T-helper 2 cell treated with Interferon-gamma antibody and Interleukin-4, amounts not matched to agents 5 μg/mL and 100 μg/mL, for 36 hours (primary cell): ENCODE data around the gene SOD1.
"Not testable (repeated sequence)": the region's sequence is repeated elsewhere in the genome, so short reads cannot be mapped to it uniquely, and the experiment has no call there.

ENCODE experiments used
- DNase-seq: peaks from one replicate; pipeline ENCODE4 v3.0.0; 2021; ENCODE audit warnings: low spot score
- H3K27ac Mint-ChIP-seq: one replicate; pipeline ENCODE4 v1.8.0; 2021; ENCODE audit warnings: mild to moderate bottlenecking, mixed read lengths
- H3K27me3 Mint-ChIP-seq: one replicate; pipeline ENCODE4 v1.8.0; 2021; ENCODE audit warnings: low read depth, mixed read lengths
- H3K36me3 Mint-ChIP-seq: one replicate; pipeline ENCODE4 v1.8.0; 2021; ENCODE audit warnings: low read depth, mixed read lengths
- H3K4me1 Mint-ChIP-seq: one replicate; pipeline ENCODE4 v1.8.0; 2021; ENCODE audit warnings: low read depth, mixed read lengths
- H3K4me3 Mint-ChIP-seq: one replicate; pipeline ENCODE4 v1.8.0; 2022; ENCODE audit warnings: mild to moderate bottlenecking, moderate library complexity, mixed read lengths
- H3K9me3 Mint-ChIP-seq: one replicate; pipeline ENCODE4 v1.8.0; 2021; ENCODE audit warnings: mixed read lengths

SOD1 gene

DNA sequence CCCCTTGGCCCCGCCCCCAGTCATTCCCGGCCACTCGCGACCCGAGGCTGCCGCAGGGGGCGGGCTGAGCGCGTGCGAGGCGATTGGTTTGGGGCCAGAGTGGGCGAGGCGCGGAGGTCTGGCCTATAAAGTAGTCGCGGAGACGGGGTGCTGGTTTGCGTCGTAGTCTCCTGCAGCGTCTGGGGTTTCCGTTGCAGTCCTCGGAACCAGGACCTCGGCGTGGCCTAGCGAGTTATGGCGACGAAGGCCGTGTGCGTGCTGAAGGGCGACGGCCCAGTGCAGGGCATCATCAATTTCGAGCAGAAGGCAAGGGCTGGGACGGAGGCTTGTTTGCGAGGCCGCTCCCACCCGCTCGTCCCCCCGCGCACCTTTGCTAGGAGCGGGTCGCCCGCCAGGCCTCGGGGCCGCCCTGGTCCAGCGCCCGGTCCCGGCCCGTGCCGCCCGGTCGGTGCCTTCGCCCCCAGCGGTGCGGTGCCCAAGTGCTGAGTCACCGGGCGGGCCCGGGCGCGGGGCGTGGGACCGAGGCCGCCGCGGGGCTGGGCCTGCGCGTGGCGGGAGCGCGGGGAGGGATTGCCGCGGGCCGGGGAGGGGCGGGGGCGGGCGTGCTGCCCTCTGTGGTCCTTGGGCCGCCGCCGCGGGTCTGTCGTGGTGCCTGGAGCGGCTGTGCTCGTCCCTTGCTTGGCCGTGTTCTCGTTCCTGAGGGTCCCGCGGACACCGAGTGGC lies at the start of gene SOD1:
Gene SOD1 (plus strand): TSS at position 158 of the 723 bp plus-strand sequence. CDS start 77 bp downstream, at position 235.
- Mint-ChIP-seq H3K4me3 (peak within 1 kb of the TSS; percentile 99), H3K4me1 (peaks cover 53% of the 10 kb centered on the region), H3K27me3 (no peaks in the 10 kb centered on the region), H3K36me3 (peaks cover 29% of the 10 kb centered on the region), H3K9me3 (peaks cover 3% of the 10 kb centered on the region), H3K27ac (peak within 1 kb of the TSS; percentile 99)
- peak; percentile 96 for DNase-seq

DNA sequence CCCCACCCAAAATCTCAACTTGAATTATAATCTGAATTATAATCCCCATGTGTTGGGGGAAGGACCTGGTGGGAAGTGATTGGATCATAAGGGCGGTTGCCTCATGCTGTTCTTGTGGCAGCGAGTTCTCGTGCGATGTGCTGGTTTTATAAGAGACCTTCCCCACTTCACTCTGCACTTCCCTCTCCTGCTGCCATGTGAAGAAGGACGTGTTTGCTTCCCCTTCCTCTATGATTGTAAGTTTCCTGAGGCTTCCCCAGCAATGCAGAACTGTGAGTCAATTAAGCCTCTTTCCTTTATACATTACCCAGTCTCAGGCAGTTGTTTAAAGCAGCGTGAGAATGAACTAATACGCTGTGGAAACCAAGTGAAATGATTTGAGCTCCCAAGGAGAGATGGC lies 48.0 kb upstream of the SOD1 start:
- no peaks in the 10 kb centered on the region for H3K36me3 Mint-ChIP-seq
- H3K27me3 Mint-ChIP-seq: peaks cover 13% of the 10 kb centered on the region
- DNase-seq: no peak
- H3K4me1 Mint-ChIP-seq: no peaks in the 10 kb centered on the region
- H3K4me3 Mint-ChIP-seq: no peak overlapping the region
- H3K27ac Mint-ChIP-seq: no peak overlapping the region
- H3K9me3 Mint-ChIP-seq: peaks cover 15% of the 10 kb centered on the region

DNA sequence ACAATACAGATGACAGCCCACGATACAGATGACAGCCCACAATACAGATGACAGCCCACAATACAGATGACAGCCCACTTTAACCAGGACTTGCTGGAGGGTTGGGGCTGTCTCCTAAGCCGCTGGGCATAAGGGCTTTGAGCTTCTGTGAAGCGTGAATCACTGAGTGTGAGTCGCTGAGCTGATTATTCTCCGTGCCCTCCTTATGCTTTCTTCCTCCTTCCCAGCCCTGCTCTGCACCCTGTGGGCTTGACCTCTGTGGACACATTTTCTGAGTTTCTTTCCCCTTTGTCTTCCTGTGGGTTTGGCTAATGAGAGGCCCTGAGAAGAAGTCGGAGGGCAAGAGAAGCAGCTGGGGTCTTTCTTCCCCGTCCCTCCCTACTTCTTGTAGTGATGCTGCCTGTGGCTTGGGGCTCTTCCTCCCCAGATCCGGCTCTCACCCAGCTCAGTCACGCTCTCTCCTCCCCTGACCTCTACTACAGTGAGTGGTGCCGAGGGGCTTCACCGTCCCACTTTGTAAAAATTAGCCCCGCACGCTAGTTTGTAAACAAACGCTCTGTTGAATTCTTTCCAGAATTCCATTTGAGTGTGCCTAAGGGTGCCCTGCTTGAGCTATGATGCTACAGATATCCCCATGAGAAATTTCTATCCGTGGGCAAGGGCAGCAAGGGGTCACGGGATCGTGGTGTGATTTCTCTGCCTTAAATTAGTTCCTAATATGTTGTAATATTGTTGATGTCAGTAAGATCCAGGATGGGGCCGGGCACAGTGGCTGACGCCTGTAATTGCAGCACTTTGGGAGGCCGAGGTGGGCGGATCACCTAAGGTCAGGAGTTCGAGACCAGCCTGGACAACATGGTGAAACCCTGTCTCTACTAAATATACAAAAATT lies 46.4 kb upstream of the SOD1 start:
- Mint-ChIP-seq H3K9me3 (peaks cover 15% of the 10 kb centered on the region), H3K4me3 (no peak overlapping the region), H3K27me3 (peaks cover 8% of the 10 kb centered on the region), H3K4me1 (no peaks in the 10 kb centered on the region), H3K36me3 (no peaks in the 10 kb centered on the region), H3K27ac (no peak overlapping the region)
- no peak for DNase-seq

DNA sequence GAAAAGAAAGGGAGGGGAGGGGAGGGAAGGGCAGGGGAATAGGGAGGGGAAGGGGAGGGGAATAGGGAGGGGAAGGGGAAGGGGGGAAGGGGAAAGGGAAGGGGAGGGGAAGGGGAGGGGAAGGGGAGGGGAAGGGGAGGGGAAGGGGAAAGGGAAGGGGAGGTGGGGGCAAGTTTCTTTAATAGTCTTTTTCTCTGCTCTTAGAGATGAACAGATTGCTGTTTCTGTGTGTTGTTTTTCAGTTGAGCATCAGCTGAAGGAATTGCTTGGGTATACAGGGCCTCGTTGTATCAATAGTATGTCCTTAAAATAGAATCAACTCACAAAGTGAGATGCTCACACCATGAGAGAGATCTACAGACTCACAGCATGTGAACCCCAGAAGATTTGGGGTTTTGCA lies 44.8 kb upstream of the SOD1 start:
- no peak overlapping the region for H3K27ac Mint-ChIP-seq
- peaks cover 5% of the 10 kb centered on the region for H3K4me1 Mint-ChIP-seq
- no peaks in the 10 kb centered on the region for H3K36me3 Mint-ChIP-seq
- H3K27me3 Mint-ChIP-seq: peaks cover 8% of the 10 kb centered on the region
- DNase-seq: no peak
- H3K9me3 Mint-ChIP-seq: peaks cover 15% of the 10 kb centered on the region
- no peak overlapping the region for H3K4me3 Mint-ChIP-seq

DNA sequence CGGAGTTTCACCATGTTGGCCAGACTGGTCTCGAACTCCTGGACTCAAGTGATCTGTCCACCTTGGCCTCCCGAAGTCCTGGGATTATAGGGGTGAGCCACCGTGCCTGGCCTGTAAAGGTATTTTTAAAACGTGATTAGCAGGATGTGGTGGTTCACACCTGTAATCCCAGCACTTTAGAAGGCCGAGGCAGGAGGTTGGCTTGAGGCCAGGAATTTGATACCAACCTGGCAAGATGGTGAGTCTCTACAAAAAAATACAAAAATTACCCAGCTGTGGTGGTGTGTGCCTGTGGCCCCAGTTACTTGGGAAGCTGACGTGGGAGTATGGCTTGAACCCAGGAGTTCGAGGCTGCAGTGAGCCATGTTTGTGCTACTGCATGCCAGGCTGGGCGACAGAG lies 43.3 kb upstream of the SOD1 start:
- DNase-seq: no peak
- Mint-ChIP-seq H3K4me1 (peaks cover 5% of the 10 kb centered on the region), H3K36me3 (no peaks in the 10 kb centered on the region), H3K27me3 (peaks cover 8% of the 10 kb centered on the region), H3K27ac (no peak overlapping the region), H3K4me3 (no peak overlapping the region), H3K9me3 (peaks cover 9% of the 10 kb centered on the region)

DNA sequence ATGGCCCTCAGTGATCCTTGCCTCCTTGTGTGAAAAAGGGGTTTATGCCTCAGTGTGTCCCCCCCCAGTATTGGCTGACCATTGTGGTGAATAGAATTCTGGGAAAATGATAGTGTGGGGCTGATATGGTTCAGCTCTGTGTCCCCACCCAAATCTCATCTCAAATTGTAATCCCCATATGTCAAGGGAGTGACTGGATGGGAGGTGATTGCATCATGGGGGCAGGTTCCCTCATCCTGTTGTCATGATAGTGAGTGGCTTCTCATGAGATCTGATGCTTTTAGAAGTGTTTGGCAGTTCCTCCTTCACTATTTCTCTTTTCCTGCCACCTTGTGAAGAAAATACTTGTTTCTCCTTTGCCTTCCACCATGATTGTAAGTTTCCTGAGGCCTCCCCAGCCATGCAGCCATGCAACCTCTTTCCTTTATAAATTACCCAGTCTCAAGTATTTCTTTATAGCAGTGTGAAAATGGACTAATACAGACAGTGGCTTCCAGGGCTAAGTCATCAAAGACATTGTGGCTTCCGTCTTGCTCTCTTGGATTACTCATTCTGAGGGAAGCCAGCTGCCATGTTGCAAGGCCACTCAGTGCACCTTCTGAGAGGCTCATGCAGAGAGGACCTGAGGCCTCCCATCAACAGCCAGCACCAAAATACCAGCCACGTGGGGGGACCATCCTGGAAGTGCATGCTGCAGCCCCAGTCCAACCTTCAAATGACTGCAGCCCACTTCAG lies 40.6 kb upstream of the SOD1 start:
- Mint-ChIP-seq H3K27ac (no peak overlapping the region), H3K36me3 (no peaks in the 10 kb centered on the region), H3K9me3 (no peaks in the 10 kb centered on the region), H3K4me1 (peaks cover 10% of the 10 kb centered on the region), H3K4me3 (no peak overlapping the region), H3K27me3 (no peaks in the 10 kb centered on the region)
- no peak for DNase-seq

DNA sequence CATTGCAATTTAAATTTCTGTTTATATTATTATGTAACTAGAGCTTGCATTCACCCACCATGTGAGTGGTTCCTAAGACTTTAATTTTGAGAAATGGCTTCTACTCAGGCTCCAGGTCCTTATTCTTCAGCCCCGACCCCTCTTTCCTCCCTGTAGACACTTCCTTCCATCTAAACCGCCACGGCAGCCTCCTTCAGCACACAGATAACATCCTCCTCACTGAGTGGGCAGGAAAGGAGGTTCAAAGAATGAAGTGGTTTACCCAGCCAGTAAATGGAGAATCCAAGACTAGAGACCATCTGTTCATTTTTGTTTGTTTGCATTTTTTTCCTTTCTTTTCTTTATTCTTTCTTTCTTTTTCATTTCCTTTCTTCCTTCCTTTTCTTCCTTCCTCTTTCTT lies 37.1 kb upstream of the SOD1 start:
- no peak overlapping the region for H3K27ac Mint-ChIP-seq
- no peak overlapping the region for H3K4me3 Mint-ChIP-seq

DNA sequence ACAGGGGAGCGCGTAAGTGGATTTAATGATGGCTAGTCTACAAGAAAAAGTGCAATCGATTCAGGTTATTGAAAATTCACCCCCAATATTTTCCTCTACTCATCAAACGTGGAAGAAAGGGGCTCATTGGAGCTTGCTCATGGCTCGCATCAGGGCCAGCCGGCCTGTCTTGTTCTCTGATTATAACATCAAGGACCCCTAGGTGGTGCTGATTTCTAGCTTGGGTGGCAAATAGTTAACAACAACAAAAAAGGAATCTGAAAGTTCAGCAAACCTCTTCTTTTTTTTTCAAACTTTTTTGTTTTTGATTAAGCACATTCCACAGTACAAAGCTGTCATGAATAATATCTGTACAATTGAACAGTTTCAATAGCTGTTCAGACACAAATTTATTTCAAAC lies 35.8 kb upstream of the SOD1 start:
- Mint-ChIP-seq H3K4me3 (no peak overlapping the region), H3K27ac (no peak overlapping the region)

More for the DNA sequence above, 37.1 kb upstream of the SOD1 start:
- H3K36me3 Mint-ChIP-seq: no peaks in the 10 kb centered on the region
- no peaks in the 10 kb centered on the region for H3K9me3 Mint-ChIP-seq
- no peaks in the 10 kb centered on the region for H3K27me3 Mint-ChIP-seq
- H3K4me1 Mint-ChIP-seq: peaks cover 10% of the 10 kb centered on the region
- DNase-seq: no peak

DNA sequence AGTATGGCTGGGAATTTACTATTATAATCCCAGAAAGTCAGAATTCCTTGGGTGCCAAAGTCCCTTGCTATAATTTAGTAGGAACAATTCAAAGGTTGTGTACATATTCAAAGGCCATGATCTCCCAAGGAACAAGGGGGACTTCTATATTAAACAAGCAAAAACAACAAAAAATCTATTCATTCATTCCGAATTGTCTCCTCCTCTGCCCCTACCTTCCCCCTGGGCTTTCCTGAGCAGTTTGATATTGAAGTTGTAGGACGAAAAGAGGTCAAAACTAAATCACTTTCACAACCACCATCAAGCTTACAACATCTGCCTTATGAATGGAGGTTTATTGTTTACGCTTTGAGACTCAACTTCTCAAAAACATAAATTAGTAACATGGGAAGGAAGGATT lies 35.3 kb upstream of the SOD1 start:
- Mint-ChIP-seq H3K27me3 (no peaks in the 10 kb centered on the region), H3K4me1 (peaks cover 6% of the 10 kb centered on the region), H3K9me3 (no peaks in the 10 kb centered on the region), H3K4me3 (no peak overlapping the region), H3K27ac (no peak overlapping the region), H3K36me3 (no peaks in the 10 kb centered on the region)
- DNase-seq: no peak

More for the DNA sequence above, 35.8 kb upstream of the SOD1 start:
- Mint-ChIP-seq H3K4me1 (peaks cover 10% of the 10 kb centered on the region), H3K36me3 (no peaks in the 10 kb centered on the region), H3K9me3 (no peaks in the 10 kb centered on the region), H3K27me3 (no peaks in the 10 kb centered on the region)
- no peak for DNase-seq

DNA sequence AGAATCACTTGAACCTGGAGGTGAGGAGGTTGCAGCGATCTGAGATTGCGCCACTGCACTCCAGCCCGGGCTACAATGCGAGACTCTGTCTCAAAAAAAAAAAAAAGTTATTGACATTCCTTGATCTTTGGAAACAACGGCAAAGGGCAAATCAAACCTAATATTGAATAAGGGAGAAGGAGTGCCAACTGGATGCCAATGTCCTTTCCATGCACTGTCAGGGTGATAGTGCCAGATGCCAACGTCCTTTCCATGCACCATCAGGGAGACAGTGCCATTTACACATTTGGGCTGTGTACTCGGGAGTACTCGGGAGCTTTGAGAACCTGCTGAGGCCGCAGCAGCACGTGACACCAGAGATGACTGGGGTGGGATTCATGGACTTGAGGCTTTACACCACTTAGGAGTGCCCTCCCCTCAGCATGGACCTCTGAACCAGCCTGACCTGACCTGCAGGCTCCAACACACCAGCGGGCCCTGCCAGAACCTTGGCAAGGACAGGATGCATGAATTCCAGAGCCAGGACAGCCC lies 34.5 kb upstream of the SOD1 start:
- no peak overlapping the region for H3K27ac Mint-ChIP-seq
- H3K4me3 Mint-ChIP-seq: no peak overlapping the region
- H3K27me3 Mint-ChIP-seq: no peaks in the 10 kb centered on the region
- no peaks in the 10 kb centered on the region for H3K36me3 Mint-ChIP-seq
- peaks cover 5% of the 10 kb centered on the region for H3K4me1 Mint-ChIP-seq
- H3K9me3 Mint-ChIP-seq: no peaks in the 10 kb centered on the region
- no peak for DNase-seq

DNA sequence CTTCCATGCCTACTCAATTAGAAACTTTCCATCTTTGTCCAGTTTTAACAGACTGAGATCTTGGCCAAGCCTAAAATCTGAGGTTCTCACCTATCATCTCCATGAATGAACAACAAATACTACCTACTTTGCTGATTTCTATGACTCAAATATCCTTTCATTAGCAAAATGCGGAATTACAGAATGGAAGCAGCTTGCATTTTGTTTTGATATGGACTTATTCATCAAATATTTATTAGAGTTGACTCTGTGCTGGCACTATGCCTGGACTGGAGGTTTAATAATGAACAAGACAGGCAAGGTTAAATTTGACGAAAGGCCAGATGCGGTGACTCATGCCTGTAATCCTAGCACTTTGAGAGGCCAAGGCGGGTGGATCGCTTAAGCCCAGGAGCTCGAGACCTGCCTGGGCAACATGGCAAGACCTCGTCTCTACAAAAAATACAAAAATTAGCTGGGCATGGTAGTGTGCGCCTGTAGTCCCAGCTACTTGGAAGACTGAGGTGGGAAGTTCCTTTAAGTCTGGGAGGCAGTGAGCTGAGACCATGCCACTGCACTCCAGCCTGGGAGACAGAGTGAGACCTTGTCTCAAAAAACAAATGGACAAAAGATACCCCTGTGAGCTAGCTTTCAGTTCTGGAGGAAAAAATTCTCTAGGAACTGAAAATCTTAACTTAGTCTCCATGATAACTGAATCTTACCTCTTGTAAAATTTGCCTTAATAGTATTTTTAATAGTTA lies 29.4 kb upstream of the SOD1 start:
- Mint-ChIP-seq H3K27ac (no peak overlapping the region), H3K4me3 (no peak overlapping the region), H3K36me3 (no peaks in the 10 kb centered on the region), H3K4me1 (no peaks in the 10 kb centered on the region), H3K9me3 (no peaks in the 10 kb centered on the region), H3K27me3 (no peaks in the 10 kb centered on the region)
- no peak for DNase-seq

DNA sequence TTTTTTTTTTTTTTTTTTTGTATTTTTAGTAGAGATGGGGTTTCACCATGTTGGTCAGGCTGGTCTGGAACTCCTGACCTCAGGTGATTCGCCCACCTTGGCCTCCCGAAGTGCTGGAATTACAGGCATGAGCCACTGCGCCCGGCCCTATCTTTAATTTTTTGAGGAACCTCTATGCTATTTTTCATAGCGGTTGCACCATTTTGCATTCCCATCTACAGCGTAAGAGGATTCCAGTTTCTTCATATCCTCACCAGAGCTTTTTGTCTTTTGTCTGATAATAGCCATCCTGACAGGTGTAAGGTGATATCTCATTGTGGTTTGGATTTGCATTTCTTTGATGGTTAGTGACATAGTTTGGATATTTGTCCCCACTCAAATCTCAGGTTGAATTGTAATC lies 27.6 kb upstream of the SOD1 start:
- H3K4me1 Mint-ChIP-seq, H3K27ac Mint-ChIP-seq, DNase-seq, H3K4me3 Mint-ChIP-seq, H3K9me3 Mint-ChIP-seq, H3K36me3 Mint-ChIP-seq, H3K27me3 Mint-ChIP-seq: not testable (repeated sequence)

DNA sequence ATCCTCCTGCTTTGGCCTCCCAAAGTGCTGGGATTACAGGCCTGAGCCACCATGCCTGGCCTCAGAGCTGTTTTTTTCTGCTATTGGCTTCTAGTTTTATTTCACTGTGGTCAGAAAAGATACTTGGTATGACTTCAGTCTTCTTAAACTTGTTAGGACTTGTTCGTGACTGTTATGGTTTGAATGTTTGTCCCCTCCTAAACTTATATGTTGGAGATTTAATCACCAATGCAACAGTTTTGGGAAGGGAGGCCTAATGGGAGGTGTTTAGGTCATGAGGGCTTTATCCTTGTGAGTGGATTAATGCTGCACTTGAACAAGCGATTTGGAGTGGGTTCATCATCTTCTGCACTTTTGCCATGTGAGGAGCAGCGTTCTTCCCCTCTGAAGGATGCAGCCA lies 24.5 kb upstream of the SOD1 start:
- no peak overlapping the region for H3K27ac Mint-ChIP-seq

More for the DNA sequence above, 24.5 kb upstream of the SOD1 start:
- Mint-ChIP-seq H3K4me1 (no peaks in the 10 kb centered on the region), H3K9me3 (peaks cover 8% of the 10 kb centered on the region), H3K4me3 (no peak overlapping the region), H3K27me3 (peaks cover 2% of the 10 kb centered on the region), H3K36me3 (no peaks in the 10 kb centered on the region)
- DNase-seq: no peak
